Testis (tissue), 3 donors: ENCODE measurements around the gene ARPC5. TPM values are rescaled to one million over a fixed set of nuclear protein-coding genes. Genes with fewer than 3 reads are reported as not detected.

Experiments
- DNase-seq: peaks from one replicate; pipeline ENCODE4 v3.0.0-alpha.2; 2019
- H3K27ac ChIP-seq, 2 donors: fragments of 200-600 bp; sonication (generic); one replicate each; pipeline ENCODE4 v1.5.1; 2019
- H3K27me3 ChIP-seq: fragments of 200-600 bp; sonication (generic); one replicate; pipeline ENCODE4 v1.5.1; 2019
- H3K36me3 ChIP-seq: fragments of 200-600 bp; sonication (generic); one replicate; pipeline ENCODE4 v1.5.1; 2017; ENCODE audit warnings: low read depth; ENCODE audit errors: missing control alignments
- H3K4me1 ChIP-seq: fragments of 200-600 bp; sonication (generic); one replicate; pipeline ENCODE4 v1.5.1; 2019
- H3K4me3 ChIP-seq, 2 donors: fragments of 200-600 bp; sonication (generic); one replicate each; pipeline ENCODE4 v1.5.1; 2017 to 2019
- H3K9me3 ChIP-seq: fragments of 200-600 bp; sonication (generic); one replicate; pipeline ENCODE4 v1.5.1; 2017
- CTCF ChIP-seq, 3 experiments: fragments of 450-650 bp in 2 of 3; fragments of 200-600 bp in 1 of 3; sonication (generic) in 1 of 3; IDR thresholded peaks; one replicate each; pipeline ENCODE4 v1.5.1; 2016 to 2019; ENCODE audit warnings: antibody characterized with exemption in 3 of 3, mild to moderate bottlenecking in 2 of 3, moderate library complexity in 1 of 3
- POLR2A ChIP-seq: fragments of 450-650 bp; IDR thresholded peaks from one replicate; pipeline ENCODE4 v1.6.1; 2017; ENCODE audit warnings: antibody characterized with exemption, mild to moderate bottlenecking, moderate library complexity
- WGBS, 2 donors: methylation state at CpG; one replicate each; pipeline ENCODE4 v1.1.5; 2018; 5-methylcytosine and 5-hydroxymethylcytosine counted together
- intact Hi-C: fragments of 100-400 bp; cut with DNase I; formaldehyde crosslinking; loops from one replicate; pipeline ENCODE4 v1.15.1; 2023; ENCODE audit warnings: low total_unique reads
- polyA plus RNA-seq: library from polyadenylated mRNA; stranded (reverse); fragments of 350-450 nt; fragmentation: Illumina TruSeq; extraction: RNeasy Lipid Tissue Mini Kit (QIAGEN cat#74804); gene quantifications from one replicate; pipeline ENCODE4 v1.2.3, GENCODE V29; 2014; ENCODE audit warnings: low read depth, low replicate concordance; ENCODE audit not compliant: insufficient read depth
- total RNA-seq, 2 donors: library from RNA; depleted of rRNA; stranded (reverse); fragments of >200 nt; gene quantifications; one replicate each; pipeline ENCODE4 v1.2.3, GENCODE V29; 2016

Gene ARPC5
- total and polyA plus RNA-seq, 3 donors from 2014 or later = 55.8 to 136 (median 66.6) TPM

- no peak for DNase-seq
- Histone ChIP-seq H3K27ac (no peak overlapping the region), H3K9me3 (no peaks in the 10 kb centered on the region), H3K4me1 (no peaks in the 10 kb centered on the region), H3K4me3 (no peak overlapping the region), H3K27me3 (no peaks in the 10 kb centered on the region), H3K36me3 (no peaks in the 10 kb centered on the region)
- no peak for TF ChIP-seq CTCF (IDR thresholded peaks at IDR 0.05)
- no peak for TF ChIP-seq POLR2A
- intact Hi-C loops = no loop called here
- 37 to 43% methylated on average over 2 of the region's 2 CpGs for WGBS, 2 donors
Measured at GRCh38 chr1:183598386-183598785, 37.2 kb downstream of the ARPC5 start.

- Histone ChIP-seq H3K27ac (no peak overlapping the region), H3K36me3 (no peaks in the 10 kb centered on the region), H3K4me3 (no peak overlapping the region), H3K27me3 (no peaks in the 10 kb centered on the region), H3K4me1 (no peaks in the 10 kb centered on the region), H3K9me3 (no peaks in the 10 kb centered on the region)
- DNase-seq = no peak
- no peak for TF ChIP-seq POLR2A
- TF ChIP-seq CTCF (IDR thresholded peaks at IDR 0.05) = no peak
- 62 to 68% methylated on average over 5 of the region's 5 CpGs for WGBS, 2 donors
- intact Hi-C loops = no loop called here
Measured at GRCh38 chr1:183597656-183598347, 37.8 kb downstream of the ARPC5 start.

- no peaks in the 10 kb centered on the region for H3K27me3 ChIP-seq
- 90 to 91% methylated on average over 5 of the region's 5 CpGs for WGBS, 2 donors
- no peaks in the 10 kb centered on the region for H3K9me3 ChIP-seq
- no peaks in the 10 kb centered on the region for H3K36me3 ChIP-seq
- H3K27ac ChIP-seq = no peak overlapping the region
- intact Hi-C loops = no loop called here
- H3K4me1 ChIP-seq = no peaks in the 10 kb centered on the region
- TF ChIP-seq CTCF (IDR thresholded peaks at IDR 0.05) (no peak), POLR2A (no peak)
- no peak overlapping the region for H3K4me3 ChIP-seq
- DNase-seq = no peak
Measured at GRCh38 chr1:183596500-183596899, 39.1 kb downstream of the ARPC5 start.

GRCh38 chr1:183595537-183595936 is 40.0 kb downstream of the ARPC5 start:
- H3K27ac ChIP-seq = no peak overlapping the region
- H3K9me3 ChIP-seq = no peaks in the 10 kb centered on the region
- 95 to 96% methylated on average over 2 of the region's 2 CpGs for WGBS, 2 donors
- H3K27me3 ChIP-seq = no peaks in the 10 kb centered on the region
- TF ChIP-seq POLR2A = no peak
- TF ChIP-seq CTCF (IDR thresholded peaks at IDR 0.05) = no peak
- H3K4me1 ChIP-seq = no peaks in the 10 kb centered on the region
- intact Hi-C loops = no loop called here
- no peaks in the 10 kb centered on the region for H3K36me3 ChIP-seq
- H3K4me3 ChIP-seq = no peak overlapping the region
- no peak for DNase-seq

- 69 to 75% methylated on average over 3 of the region's 3 CpGs for WGBS, 2 donors
- intact Hi-C loops = no loop called here
- Histone ChIP-seq H3K27ac (no peak overlapping the region), H3K9me3 (no peaks in the 10 kb centered on the region), H3K36me3 (no peaks in the 10 kb centered on the region), H3K27me3 (no peaks in the 10 kb centered on the region), H3K4me1 (no peaks in the 10 kb centered on the region), H3K4me3 (no peak overlapping the region)
- TF ChIP-seq CTCF (IDR thresholded peaks at IDR 0.05) (no peak), POLR2A (no peak)
- no peak for DNase-seq
Measured at GRCh38 chr1:183593356-183593755, 42.2 kb downstream of the ARPC5 start.
